ENCODE measurements around the gene SRPX. TPM values are rescaled to one million over a fixed set of nuclear protein-coding genes. Genes with fewer than 3 reads are reported as not detected.

The SRPX gene
- total and polyA plus RNA-seq, 9 donors, result 2.1 to 108 (median 18.1) TPM

GRCh38 chrX:38214551-38215531 lies 5.8 kb downstream of the SRPX start:
- intact Hi-C loops (cut with DNase I), result no loop called here
- H3K9me3 ChIP-seq, result no peaks in the 10 kb centered on the region
- H3K36me3 ChIP-seq, result no peaks in the 10 kb centered on the region
- TF ChIP-seq EP300 (IDR thresholded peaks at IDR 0.05), result no peak
- TF ChIP-seq CTCF (IDR thresholded peaks at IDR 0.05), result no peak
- TF ChIP-seq POLR2A (IDR thresholded peaks at IDR 0.05), result no peak
- H3K27ac ChIP-seq, result no peak overlapping the region
- no peak for DNase-seq
- 70 to 78% (median 71%) methylated on average over 11 of the region's 11 CpGs for WGBS, 3 donors
- H3K4me1 ChIP-seq (ENCODE audit: insufficient read depth), result no peaks in the 10 kb centered on the region
- H3K4me3 ChIP-seq, result no peak overlapping the region
- H3K27me3 ChIP-seq, result no peaks in the 10 kb centered on the region

- Histone ChIP-seq H3K4me3 (no peak overlapping the region), H3K4me1 (ENCODE audit: insufficient read depth) (no peaks in the 10 kb centered on the region), H3K27me3 (no peaks in the 10 kb centered on the region), H3K27ac (no peak overlapping the region), H3K9me3 (no peaks in the 10 kb centered on the region), H3K36me3 (no peaks in the 10 kb centered on the region)
- TF ChIP-seq EP300 (IDR thresholded peaks at IDR 0.05) (no peak), CTCF (IDR thresholded peaks at IDR 0.05) (no peak), POLR2A (IDR thresholded peaks at IDR 0.05) (no peak)
- WGBS, 3 donors, result 67 to 81% (median 71%) methylated on average over 1 of the region's 1 CpG
- DNase-seq, result no peak
- intact Hi-C loops (cut with DNase I), result no loop called here
Observed at GRCh38 chrX:38214044-38214443, 6.6 kb downstream of the SRPX start.

DNA sequence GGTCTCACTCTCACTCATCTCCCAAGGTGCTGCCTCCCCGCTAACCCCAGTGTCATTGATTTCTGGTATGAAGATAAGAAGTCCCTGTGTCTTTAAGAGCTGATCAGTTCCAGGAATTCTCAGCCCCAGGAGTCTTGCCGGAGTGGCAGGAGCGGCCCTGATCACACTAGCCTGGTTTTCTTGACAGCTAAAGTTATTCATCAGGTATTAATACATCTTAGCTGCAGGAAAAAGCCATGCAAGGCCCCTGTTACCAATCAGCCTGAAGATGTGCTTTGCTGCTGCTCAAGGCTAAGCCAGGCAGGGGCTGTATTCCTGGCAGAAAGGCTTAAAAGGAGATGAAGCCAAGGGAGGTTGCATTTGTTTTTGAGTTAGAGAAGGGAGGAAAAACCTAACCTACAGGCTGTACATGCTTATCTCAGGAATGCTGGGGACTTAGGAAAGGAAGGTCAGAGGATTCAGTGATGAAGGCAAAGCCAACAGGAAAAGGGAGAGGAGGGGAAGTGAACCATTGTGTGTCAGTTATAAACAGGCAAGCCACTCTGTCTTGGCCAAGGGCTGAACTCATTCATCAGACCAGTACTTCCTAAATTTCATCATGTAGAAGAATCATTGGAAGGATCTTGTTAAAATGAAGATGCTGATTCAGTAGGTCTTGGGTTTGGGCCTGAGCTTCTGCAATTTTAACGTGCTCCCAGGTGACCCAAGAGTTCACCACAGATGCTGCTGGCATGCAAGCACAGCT lies 8.6 kb downstream of the SRPX start:
- H3K4me3 ChIP-seq, result no peak overlapping the region
- no peaks in the 10 kb centered on the region for H3K4me1 ChIP-seq (ENCODE audit: insufficient read depth)
- no peak overlapping the region for H3K27ac ChIP-seq
- H3K9me3 ChIP-seq, result no peaks in the 10 kb centered on the region
- intact Hi-C loops (cut with DNase I), result no loop called here
- DNase-seq, result no peak
- WGBS, 3 donors, result 38 to 61% (median 55%) methylated on average over 4 of the region's 4 CpGs
- no peaks in the 10 kb centered on the region for H3K36me3 ChIP-seq
- TF ChIP-seq EP300 (IDR thresholded peaks at IDR 0.05) (no peak), CTCF (IDR thresholded peaks at IDR 0.05) (no peak), POLR2A (IDR thresholded peaks at IDR 0.05) (no peak)
- H3K27me3 ChIP-seq, result no peaks in the 10 kb centered on the region

DNA sequence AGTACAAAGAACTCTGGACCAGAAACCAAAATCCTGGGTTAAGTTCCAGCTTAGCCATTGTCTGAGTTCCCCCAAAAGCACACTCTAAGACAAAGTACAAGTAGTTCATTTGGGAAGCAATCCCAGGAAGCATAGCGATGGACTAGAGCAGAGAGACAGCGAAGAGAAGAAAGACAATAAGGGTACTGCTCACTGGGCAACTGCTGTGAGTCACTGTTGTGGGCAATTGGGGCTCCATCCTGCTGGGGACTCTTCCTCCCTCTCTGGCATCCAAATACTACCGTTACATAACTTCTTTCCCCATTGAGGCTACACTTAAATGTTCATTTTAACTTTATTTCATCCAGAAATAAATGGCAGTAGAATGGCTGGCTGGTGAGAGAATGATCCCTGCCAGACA lies 14.1 kb downstream of the SRPX start:
- Histone ChIP-seq H3K4me3 (no peak overlapping the region), H3K36me3 (no peaks in the 10 kb centered on the region), H3K27me3 (no peaks in the 10 kb centered on the region), H3K9me3 (no peaks in the 10 kb centered on the region), H3K27ac (no peak overlapping the region), H3K4me1 (ENCODE audit: insufficient read depth) (no peaks in the 10 kb centered on the region)
- intact Hi-C loops (cut with DNase I), result no loop called here
- no peak for DNase-seq
- WGBS, 3 donors, result 59 to 78% (median 75%) methylated on average over 3 of the region's 3 CpGs
- TF ChIP-seq CTCF (IDR thresholded peaks at IDR 0.05) (no peak), POLR2A (IDR thresholded peaks at IDR 0.05) (no peak), EP300 (IDR thresholded peaks at IDR 0.05) (no peak)

All from ovary (tissue), 9 donors.